Spinal cord (tissue), 10 donors: ENCODE data around the gene ST7L. TPM values are rescaled to one million over a fixed set of nuclear protein-coding genes. Genes with fewer than 3 reads are reported as not detected.
"Not testable (repeated sequence)": the region's sequence is repeated elsewhere in the genome, so short reads cannot be mapped to it uniquely, and the experiment has no call there.

Experiments
- DNase-seq, 6 donors: peaks; one replicate each; pipeline versions ENCODE4 v3.0.0 to v3.0.0-alpha.2; 2013 to 2015; ENCODE audit warnings: low spot score in 6 of 6, low read depth in 4 of 6
- H3K27ac ChIP-seq: one replicate; pipeline ENCODE4 v1.5.1; 2013; ENCODE audit warnings: low read depth, low read length, control low read depth
- H3K27me3 ChIP-seq: one replicate; pipeline ENCODE4 v1.6.1; 2013; ENCODE audit warnings: low read length; ENCODE audit not compliant: control insufficient read depth, insufficient read depth
- H3K36me3 ChIP-seq: one replicate; pipeline ENCODE4 v1.6.1; 2013; ENCODE audit warnings: low read length; ENCODE audit not compliant: control insufficient read depth, insufficient read depth
- H3K4me1 ChIP-seq: one replicate; pipeline ENCODE4 v1.6.1; 2013; ENCODE audit warnings: low read length; ENCODE audit not compliant: control insufficient read depth, insufficient read depth
- H3K4me3 ChIP-seq: one replicate; pipeline ENCODE4 v1.5.1; 2013; ENCODE audit warnings: low read depth, low read length, control low read depth
- H3K9me3 ChIP-seq: one replicate; pipeline ENCODE4 v1.6.1; 2013; ENCODE audit warnings: low read length; ENCODE audit not compliant: control insufficient read depth, insufficient read depth
- WGBS: methylation state at CpG from one replicate; pipeline ENCODE4 v1.1.5; 2013; ENCODE audit warnings: missing lambda C conversion rate; ENCODE audit not compliant: insufficient coverage; 5-methylcytosine and 5-hydroxymethylcytosine counted together
- polyA plus RNA-seq, 2 donors: library from polyadenylated mRNA; unstranded; fragments of 120-200 nt; gene quantifications; one replicate each; pipeline ENCODE4 v1.2.1, GENCODE V29; 2013; ENCODE audit not compliant: insufficient read length in 2 of 2
- small RNA-seq: library from RNA; depleted of rRNA; stranded (forward); fragments of <200 nt; gene quantifications from one replicate; pipeline ENCODE3, GENCODE V24; 2014; ENCODE audit warnings: low replicate concordance
- total RNA-seq, 2 donors: library from RNA; depleted of rRNA in 1 of 2; stranded (reverse); fragments of 120-200 nt in 1 of 2; fragments of >200 nt in 1 of 2; gene quantifications; one replicate each; pipeline versions ENCODE4 v1.2.3 to v1.2.4, GENCODE V29; 2013 to 2014
- donor health status: healthy.

ST7L gene
- total and polyA plus RNA-seq, 4 donors, result 21.3 to 40.9 (median 27.8) TPM

GRCh38 chr1:112493351-112493750, 125.6 kb downstream of the ST7L start:
- no peaks in the 10 kb centered on the region for H3K9me3 ChIP-seq
- no peaks in the 10 kb centered on the region for H3K4me1 ChIP-seq
- no peak overlapping the region for H3K27ac ChIP-seq
- no peak for DNase-seq
- H3K4me3 ChIP-seq, result no peak overlapping the region
- 95% methylated on average over 2 of the region's 6 CpGs for WGBS
- no peaks in the 10 kb centered on the region for H3K27me3 ChIP-seq
- H3K36me3 ChIP-seq, result no peaks in the 10 kb centered on the region

GRCh38 chr1:112492076-112492475, 126.9 kb downstream of the ST7L start:
- no peaks in the 10 kb centered on the region for H3K27me3 ChIP-seq
- no peaks in the 10 kb centered on the region for H3K36me3 ChIP-seq
- H3K27ac ChIP-seq, result no peak overlapping the region
- DNase-seq, result no peak
- H3K4me3 ChIP-seq, result no peak overlapping the region
- H3K9me3 ChIP-seq, result no peaks in the 10 kb centered on the region
- WGBS, result 60% methylated on average over 1 of the region's 1 CpG
- no peaks in the 10 kb centered on the region for H3K4me1 ChIP-seq

GRCh38 chr1:112488141-112488540, 130.8 kb downstream of the ST7L start:
- Histone ChIP-seq H3K9me3 (no peaks in the 10 kb centered on the region), H3K36me3 (no peaks in the 10 kb centered on the region), H3K4me3 (no peak overlapping the region), H3K27me3 (no peaks in the 10 kb centered on the region), H3K4me1 (no peaks in the 10 kb centered on the region), H3K27ac (no peak overlapping the region)
- no CpG with 5 or more reads among the region's 5 CpGs for WGBS
- no peak for DNase-seq

- not testable (repeated sequence) for H3K36me3 ChIP-seq, H3K27ac ChIP-seq, H3K9me3 ChIP-seq, H3K27me3 ChIP-seq, H3K4me1 ChIP-seq, DNase-seq, H3K4me3 ChIP-seq
- 100% methylated on average over 4 of the region's 6 CpGs for WGBS
These were observed 131.3 kb downstream of the ST7L start for GRCh38 chr1:112487686-112488085.

GRCh38 chr1:112486063-112486462, 132.9 kb downstream of the ST7L start:
- H3K4me3 ChIP-seq, H3K27ac ChIP-seq, H3K27me3 ChIP-seq, H3K4me1 ChIP-seq, H3K9me3 ChIP-seq, DNase-seq, H3K36me3 ChIP-seq: not testable (repeated sequence)
- no CpG with 5 or more reads among the region's 1 CpG for WGBS

- H3K27me3 ChIP-seq, result no peaks in the 10 kb centered on the region
- no peaks in the 10 kb centered on the region for H3K36me3 ChIP-seq
- no peak for DNase-seq
- WGBS, result no CpG with 5 or more reads among the region's 1 CpG
- no peak overlapping the region for H3K4me3 ChIP-seq
- H3K27ac ChIP-seq, result no peak overlapping the region
- H3K4me1 ChIP-seq, result no peaks in the 10 kb centered on the region
- peaks cover 13% of the 10 kb centered on the region for H3K9me3 ChIP-seq
These were observed 140.6 kb downstream of the ST7L start for GRCh38 chr1:112478314-112478713.

- H3K27ac ChIP-seq, result no peak overlapping the region
- no peak overlapping the region for H3K4me3 ChIP-seq
- no peak for DNase-seq
- H3K4me1 ChIP-seq, result no peaks in the 10 kb centered on the region
- H3K36me3 ChIP-seq, result no peaks in the 10 kb centered on the region
- no peaks in the 10 kb centered on the region for H3K27me3 ChIP-seq
- H3K9me3 ChIP-seq, result peaks cover 13% of the 10 kb centered on the region
These were observed 141.4 kb downstream of the ST7L start for GRCh38 chr1:112477550-112477949.

Small RNA genes lying within 50 kb of the gene (small RNA-seq; reads per million reads assigned to genes)
- gene RNU7-70P, result not detected

Other genes with a start within 250 kb of the ST7L start
- gene CTTNBP2NL, start 222.9 kb downstream of the ST7L start, total RNA-seq, result 10 to 100 TPM; 16.9 to 17.0 TPM
- gene CTTNBP2NL, start 222.9 kb downstream of the ST7L start, polyA plus RNA-seq, result 10 to 100 TPM; 23.6 to 25.8 TPM
- 10 to 100 TPM in 1 of 2 donors, 1 to 10 TPM in 1; 9.9 to 19.0 TPM for gene WNT2B, start 110.2 kb downstream of the ST7L start, total RNA-seq
- 10 to 100 TPM in 1 of 2 donors, 1 to 10 TPM in 1; 3.5 to 10.4 TPM for gene WNT2B, start 110.2 kb downstream of the ST7L start, polyA plus RNA-seq
- gene CAPZA1, start 691 bp upstream of the ST7L start, total RNA-seq, result 100 to 1,000 TPM; 120 to 148 TPM
- gene CAPZA1, start 691 bp upstream of the ST7L start, polyA plus RNA-seq, result 10 to 100 TPM; 76.4 to 76.6 TPM
- gene MOV10, start 55.5 kb upstream of the ST7L start, total RNA-seq, result 10 to 100 TPM; 17.0 to 58.5 TPM
- 10 to 100 TPM; 38.8 to 58.1 TPM for gene MOV10, start 55.5 kb upstream of the ST7L start, polyA plus RNA-seq
- gene RHOC, start 88.0 kb upstream of the ST7L start, total RNA-seq, result 100 to 1,000 TPM in 1 of 2 donors, 10 to 100 TPM in 1; 96.7 to 282 TPM
- 100 to 1,000 TPM; 203 to 243 TPM for gene RHOC, start 88.0 kb upstream of the ST7L start, polyA plus RNA-seq
- gene PPM1J, start 96.2 kb upstream of the ST7L start, total RNA-seq, result 1 to 10 TPM; 2.2 to 5.0 TPM
- gene PPM1J, start 96.2 kb upstream of the ST7L start, polyA plus RNA-seq, result 1 to 10 TPM; 6.1 to 7.4 TPM